Stimulated activated CD8-positive, alpha-beta memory T cell treated with anti-CD3 and anti-CD28 coated beads, Interleukin-7, amount 100 ng/mL, for 4 hours (primary cell): ENCODE results near the gene HAAO.

ENCODE experiments used
- DNase-seq, 2 donors: peaks; one replicate each; pipeline ENCODE4 v3.0.0-alpha.2; 2020; ENCODE audit warnings: low read depth in 2 of 2

HAAO gene

GRCh38 chr2:42768706-42769256, 23.6 kb downstream of the HAAO start:
- DNase-seq, result no peak

GRCh38 chr2:42767899-42768705, 24.3 kb downstream of the HAAO start:
- DNase-seq, result no peak

GRCh38 chr2:42767080-42767898, 25.1 kb downstream of the HAAO start:
- DNase-seq, result no peak

- no peak for DNase-seq
These were observed 26.7 kb downstream of the HAAO start for GRCh38 chr2:42765686-42766085.

GRCh38 chr2:42764901-42765300, 27.5 kb downstream of the HAAO start:
- DNase-seq, result no peak

GRCh38 chr2:42764096-42764495, 28.3 kb downstream of the HAAO start, which contains the start of gene OXER1:
Gene OXER1 (minus strand): TSS chr2:42764135. CDS start chr2:42764062, 73 bp downstream.
- no peak for DNase-seq

- DNase-seq, result no peak
These were observed 29.3 kb downstream of the HAAO start for GRCh38 chr2:42762823-42763804.

GRCh38 chr2:42762155-42762554, 30.2 kb downstream of the HAAO start:
- DNase-seq, result no peak

- no peak for DNase-seq
These were observed 30.8 kb downstream of the HAAO start for GRCh38 chr2:42761554-42761953.

GRCh38 chr2:42758751-42759150, 33.6 kb downstream of the HAAO start:
- no peak for DNase-seq

- no peak for DNase-seq
These were observed 34.2 kb downstream of the HAAO start for GRCh38 chr2:42757981-42758740.

GRCh38 chr2:42756966-42757513, 35.3 kb downstream of the HAAO start:
- no peak for DNase-seq

- DNase-seq, result no peak
These were observed 36.1 kb downstream of the HAAO start for GRCh38 chr2:42756150-42756775.

GRCh38 chr2:42755191-42755880, 37.0 kb downstream of the HAAO start:
- DNase-seq, result no peak

- DNase-seq, result no peak
These were observed 37.6 kb downstream of the HAAO start for GRCh38 chr2:42754776-42755140.

- DNase-seq, result no peak
These were observed 38.2 kb downstream of the HAAO start for GRCh38 chr2:42754021-42754775.

- no peak for DNase-seq
These were observed 39.3 kb downstream of the HAAO start for GRCh38 chr2:42752816-42753813.
